GM18498 (cell line): Measurements from ENCODE around the gene NTMT2.
"Not testable (repeated sequence)": the region's sequence is repeated elsewhere in the genome, so short reads cannot be mapped to it uniquely, and the experiment has no call there.

ENCODE experiments used
- ATAC-seq: cut with Tn5 transposase; IDR thresholded peaks from one replicate; pipeline ENCODE4 v1.9.1; 2021; ENCODE audit warnings: mild to moderate bottlenecking, moderate library complexity; ENCODE audit not compliant: unreplicated experiment

NTMT2 gene

DNA sequence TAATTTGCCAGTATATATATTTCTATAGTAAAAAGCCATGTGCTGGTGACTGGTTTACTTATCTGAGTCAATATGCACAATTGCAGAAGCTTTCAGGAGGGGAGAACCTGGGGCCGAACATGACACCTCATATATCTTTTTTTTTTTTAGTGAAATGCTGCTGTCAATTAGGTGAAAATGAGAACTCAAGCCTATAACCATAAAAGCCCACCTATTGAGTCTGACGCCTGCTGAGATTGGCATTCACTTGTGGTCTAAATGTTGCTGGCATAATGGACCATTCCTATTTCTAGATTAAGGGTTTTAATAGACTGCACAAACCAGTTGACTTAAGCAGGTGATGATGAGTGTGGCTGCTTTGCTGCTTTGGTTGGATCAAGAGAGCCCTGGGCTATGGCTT lies 10.8 kb downstream of the NTMT2 start:
- ATAC-seq: no peak

DNA sequence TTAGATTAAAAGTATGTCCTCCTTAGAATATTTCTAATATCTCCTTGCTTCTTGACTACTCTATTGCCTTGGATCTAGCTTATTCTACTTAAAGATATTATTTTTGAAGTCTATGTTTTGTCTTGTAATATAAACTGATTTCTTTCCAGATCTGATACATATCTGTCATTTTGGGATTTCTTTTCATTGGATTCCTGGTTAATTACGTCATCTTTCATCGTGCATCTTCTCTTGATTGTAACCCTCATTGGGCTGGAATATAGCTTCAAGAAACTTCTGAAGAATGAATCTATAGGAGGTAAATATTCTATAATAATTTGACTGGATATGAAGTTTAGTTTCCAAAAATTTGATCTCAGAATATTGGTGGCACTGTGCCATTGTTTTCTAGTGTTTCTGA lies 12.1 kb downstream of the NTMT2 start:
- ATAC-seq: no peak

DNA sequence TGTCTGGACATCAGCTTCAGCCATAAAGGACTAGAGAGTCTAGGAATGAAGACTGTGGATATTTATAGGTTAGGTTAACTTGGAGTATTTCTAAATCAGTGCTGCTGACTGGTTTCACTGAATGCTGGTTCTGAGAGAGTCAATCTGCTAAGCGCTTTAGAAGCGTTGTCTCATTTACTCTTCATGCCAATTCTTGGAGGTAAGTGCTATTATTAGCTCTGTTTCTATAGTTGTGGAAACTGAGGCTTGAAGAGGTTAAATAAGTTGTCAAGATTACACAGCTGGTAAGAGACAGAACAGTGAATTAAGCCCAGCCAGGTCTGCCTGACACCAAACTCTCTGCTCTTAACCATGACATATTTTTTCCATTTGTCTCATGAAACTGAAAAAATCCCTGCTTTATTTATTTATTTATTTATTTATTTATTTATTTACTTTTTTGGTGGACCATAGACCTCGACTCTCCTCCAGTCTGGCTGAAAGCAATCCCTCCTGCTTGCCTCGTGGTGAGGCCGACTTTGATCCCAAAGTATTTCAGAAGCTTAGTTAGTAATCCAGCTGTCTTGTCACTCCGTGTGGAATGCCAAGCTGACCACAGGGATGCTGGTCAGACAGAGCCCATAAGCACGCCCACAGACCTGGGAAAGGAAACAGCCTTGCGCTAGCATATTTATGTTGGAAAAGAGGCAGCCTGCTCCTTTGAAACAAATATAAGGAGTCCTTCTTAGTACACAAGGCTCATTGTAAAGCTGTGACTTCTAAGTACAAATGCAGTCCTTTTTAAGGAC lies 16.9 kb downstream of the NTMT2 start:
- ATAC-seq: no peak

DNA sequence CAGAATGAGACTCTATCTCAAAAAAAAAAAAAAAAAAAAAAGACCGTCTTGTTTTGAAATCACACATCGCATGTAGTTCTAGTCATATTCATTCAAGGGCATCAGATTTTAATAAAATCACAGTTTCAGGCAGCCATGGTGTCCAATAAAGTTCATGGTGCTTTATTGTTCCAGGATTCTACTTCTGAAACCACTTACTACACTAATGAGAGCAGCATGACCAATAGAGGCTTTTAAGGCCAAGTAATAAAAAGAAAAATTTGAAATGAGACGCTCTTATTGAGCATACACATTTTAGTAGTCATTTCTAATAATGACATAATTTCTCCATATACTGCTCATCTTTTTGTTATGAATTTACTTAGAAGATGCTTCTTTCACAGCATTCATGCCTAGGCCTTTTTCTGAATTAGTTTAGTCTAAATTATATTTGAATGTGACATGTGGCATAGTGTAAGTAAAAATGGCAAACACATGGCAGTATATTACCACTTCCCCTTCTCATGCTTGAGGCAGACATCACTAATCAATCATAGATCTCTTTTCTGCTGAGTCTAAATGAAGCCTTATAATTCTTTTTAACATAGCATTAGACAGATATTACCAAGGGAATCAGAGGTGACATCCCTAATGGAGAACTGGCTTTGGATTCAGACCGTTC lies 18.5 kb downstream of the NTMT2 start:
- ATAC-seq: no peak

DNA sequence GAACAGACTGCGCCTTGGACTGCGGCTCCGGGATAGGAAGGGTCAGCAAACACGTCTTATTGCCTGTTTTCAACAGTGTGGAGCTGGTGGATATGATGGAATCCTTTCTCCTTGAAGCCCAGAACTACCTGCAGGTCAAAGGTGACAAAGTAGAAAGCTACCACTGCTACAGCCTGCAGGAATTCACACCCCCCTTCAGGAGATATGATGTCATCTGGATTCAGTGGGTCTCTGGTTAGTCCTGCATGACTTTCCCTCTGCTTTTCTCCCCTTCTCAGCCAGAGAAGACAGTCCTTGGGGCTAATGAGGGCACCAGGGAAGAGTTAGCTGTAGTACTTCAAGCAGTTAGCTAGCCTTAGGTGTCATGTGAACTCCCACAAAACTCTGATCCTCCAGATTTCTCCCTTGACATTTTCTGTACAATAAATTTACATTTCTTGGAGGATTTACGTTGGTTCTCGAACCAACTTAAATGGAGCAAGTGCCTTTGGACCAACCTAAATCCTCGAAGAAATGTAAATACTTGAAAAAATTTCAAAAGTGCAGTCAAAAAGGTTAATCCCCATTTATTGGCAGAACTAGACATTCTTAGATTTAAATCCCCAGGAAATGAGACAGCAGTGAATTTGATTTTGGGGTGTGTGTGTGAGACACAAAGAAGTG lies 20.9 kb downstream of the NTMT2 start:
- no peak for ATAC-seq

DNA sequence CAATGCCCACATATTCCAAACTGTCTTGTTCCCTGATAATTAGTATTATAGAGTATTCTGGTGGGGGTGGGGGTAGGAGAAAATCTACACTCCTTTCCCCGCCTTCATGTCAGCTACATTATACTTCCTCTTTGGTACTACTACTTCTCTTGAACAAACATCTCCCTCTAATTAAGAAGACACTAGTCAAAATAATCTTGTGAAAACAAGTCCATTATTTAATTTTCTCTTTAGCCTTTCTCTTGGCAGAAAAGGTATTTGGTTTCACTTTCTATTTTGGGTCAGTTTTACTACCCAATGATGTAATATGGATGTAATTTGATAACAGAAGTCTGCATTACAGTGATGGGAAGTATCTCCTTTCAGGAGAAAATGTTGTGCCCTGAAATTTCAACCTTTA lies 22.5 kb downstream of the NTMT2 start:
- no peak for ATAC-seq

DNA sequence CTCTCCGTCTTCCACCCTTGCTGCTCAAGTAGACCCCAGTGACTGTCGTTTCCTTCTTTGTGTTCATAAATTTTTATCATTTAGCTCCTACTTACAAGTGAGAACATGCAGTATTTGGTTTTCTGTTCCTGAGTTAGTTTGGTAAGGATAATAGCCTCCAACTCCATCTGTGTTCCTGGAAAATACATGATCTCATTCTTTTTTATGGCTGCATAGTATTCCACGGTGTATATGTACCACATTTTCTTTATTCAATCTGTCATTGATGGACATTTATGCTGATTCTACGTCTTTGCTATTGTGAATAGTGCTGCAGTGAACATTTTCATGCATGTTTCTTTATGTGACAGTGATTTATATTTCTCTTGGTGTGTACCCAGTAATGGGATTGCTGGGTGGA lies 24.8 kb downstream of the NTMT2 start:
- ATAC-seq: not testable (repeated sequence)

DNA sequence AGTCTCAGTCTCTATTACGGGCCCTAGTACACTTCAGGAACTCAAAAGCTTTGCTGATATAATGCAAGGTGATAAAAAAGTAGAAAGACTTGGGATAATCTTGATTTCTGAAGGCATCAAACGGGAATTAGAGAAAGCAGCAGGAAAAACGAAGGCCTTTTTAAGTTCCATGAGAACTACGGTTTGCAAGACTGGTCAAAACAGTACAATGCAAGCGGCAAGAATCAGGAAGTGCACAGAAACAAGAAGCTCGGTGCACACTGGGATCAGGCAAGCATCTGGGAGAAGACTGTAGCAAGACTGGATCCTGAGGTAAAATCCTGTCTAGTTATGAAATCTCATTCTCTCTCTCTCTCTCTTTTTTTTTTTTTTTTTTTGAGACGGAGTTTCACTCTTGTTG lies 28.6 kb downstream of the NTMT2 start:
- no peak for ATAC-seq

DNA sequence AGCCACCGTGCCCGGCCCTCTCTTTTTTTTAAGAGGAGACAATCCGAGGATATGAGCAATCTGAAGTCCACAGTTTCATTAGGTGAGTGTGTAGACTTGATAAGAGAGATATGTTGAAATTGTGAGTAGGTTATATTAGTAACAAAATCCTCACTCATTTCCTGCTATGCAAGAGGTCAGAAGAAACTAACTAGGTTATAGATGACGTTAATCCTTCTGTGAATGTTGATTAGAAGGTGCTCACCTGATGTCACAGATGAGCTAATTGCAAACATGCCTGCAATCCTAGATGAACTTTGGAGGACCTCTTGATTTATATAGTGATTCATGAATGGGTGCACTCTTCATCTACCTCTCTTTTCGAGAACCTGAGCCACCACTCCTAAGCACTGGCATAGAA lies 29.3 kb downstream of the NTMT2 start:
- ATAC-seq: no peak

DNA sequence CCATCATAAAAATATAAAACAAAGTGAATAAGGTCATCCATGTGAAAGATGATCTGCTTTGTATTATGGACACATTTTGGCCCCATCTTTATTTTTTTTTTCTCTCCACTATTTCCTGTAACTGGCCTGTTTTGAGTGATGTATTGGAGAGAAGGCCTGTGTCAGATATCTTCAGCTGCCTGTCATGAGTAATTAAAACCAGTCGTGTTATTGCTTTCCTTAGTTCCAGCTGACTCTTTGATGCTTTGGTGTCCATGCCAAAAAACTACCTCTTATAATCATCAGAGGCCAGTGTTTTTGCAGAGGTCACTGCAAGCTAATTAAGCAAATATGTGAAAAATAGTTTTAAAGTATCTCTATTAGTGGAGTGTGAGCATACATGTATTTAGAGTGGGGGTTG lies 29.7 kb downstream of the NTMT2 start:
- no peak for ATAC-seq

DNA sequence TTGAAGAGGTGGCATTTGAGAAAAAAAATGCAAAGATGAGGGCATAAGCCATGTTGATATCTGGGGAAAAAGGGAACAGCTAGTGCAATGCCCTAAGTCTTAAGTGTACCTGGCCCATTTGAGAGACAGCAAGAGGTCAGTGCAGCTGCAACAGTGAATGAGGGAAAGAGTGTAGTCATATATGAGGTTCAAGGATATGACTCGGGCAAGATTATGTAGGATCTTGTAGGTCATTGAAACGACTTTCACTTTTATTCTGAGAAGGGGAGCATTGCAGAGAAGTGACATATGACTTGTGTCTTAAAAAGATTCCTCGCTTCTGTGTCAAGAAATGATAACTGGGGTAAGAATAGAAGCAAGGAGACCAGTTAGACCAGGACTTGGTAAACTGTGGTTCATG lies 31.0 kb downstream of the NTMT2 start:
- no peak for ATAC-seq

DNA sequence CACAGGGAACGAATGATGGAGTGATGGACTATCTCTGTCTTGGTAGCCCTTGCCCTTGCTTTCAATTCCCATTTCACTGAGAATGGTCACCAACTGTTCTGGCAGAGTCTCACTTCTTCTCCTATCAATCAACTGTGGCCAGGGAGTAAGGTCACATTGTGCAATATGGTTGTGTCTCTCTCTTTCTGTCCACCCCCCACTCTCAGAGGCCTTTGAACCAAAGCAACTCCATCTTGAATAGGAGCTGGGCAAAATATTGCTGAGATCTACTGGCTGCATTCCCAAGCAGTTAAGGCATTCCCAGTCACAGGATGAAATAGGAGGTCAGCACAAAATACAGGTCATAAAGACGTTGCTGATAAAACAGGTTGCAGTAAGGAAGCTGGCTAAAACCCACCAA lies 36.7 kb downstream of the NTMT2 start:
- no peak for ATAC-seq

DNA sequence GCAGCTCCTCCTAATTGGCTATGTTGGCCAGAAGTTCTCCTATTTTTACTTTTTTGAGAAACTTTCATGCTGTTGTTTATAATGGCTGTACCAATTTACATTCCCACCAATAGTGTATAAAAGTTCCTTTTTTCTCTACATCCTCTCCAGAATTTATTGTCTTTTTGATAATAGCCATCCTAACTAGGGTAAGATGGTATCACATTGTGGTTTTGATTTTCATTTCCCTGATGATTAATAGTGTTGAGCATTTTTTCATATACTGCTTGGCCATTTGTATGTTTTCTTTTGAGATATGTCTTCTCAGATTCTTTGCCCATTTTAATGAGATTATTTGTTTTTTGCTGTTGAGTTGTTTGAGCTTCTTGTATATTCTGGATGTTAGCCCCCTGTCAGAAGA lies 46.8 kb downstream of the NTMT2 start:
- no peak for ATAC-seq

DNA sequence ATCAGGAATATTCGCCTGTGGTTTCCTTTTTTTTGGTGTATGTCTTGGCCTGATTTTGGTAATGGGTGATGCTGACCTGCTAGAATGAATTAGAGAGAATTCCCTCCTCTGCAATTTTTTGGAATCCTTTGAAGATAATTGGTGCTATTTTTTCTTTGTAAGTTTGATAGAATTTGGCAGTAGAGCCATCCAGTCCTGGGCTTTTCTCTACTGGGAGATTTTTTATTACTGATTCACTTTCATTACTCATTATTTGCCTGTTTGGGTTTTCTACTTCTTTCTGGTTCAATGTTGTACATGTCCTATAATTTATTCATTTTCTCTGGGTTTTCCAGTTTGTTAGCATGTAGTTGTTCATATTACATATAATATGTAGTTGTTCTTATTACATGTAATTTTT lies 48.7 kb downstream of the NTMT2 start:
- ATAC-seq: no peak

DNA sequence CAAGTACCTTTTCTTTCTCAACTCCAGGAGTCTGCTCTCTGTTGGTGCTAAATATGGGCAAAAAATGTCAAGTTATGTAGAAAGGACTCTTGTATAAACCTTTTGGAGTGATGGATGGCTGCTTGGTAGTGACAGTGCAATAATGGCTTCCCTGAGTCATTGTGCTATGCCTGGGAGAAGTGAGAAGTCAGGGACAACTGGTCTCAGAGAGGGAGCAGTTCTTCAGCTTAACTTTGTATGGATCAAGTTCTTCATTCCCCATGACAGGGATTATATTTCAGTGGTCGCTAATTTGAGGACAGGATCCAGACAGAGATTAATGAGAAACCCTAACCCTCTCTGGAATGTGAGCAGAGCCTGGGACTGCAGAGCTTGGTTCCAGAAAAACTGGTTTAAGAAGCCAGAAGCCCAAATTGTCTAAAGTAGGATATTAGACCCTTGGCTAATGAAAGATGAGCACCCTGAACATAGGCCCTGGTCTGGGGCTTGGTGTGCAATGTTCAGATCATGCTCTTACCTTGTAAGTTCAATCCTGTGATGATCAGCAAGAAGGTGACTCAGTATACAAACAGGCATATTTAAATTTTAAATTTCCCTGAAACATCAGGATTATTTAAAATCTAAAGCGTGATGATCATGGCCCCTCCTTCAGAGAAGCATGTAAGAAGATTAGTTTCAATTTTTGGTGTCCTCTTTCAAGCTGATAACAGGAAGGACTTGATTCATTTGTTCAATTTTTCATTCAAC lies 50.9 kb downstream of the NTMT2 start:
- ATAC-seq: no peak

DNA sequence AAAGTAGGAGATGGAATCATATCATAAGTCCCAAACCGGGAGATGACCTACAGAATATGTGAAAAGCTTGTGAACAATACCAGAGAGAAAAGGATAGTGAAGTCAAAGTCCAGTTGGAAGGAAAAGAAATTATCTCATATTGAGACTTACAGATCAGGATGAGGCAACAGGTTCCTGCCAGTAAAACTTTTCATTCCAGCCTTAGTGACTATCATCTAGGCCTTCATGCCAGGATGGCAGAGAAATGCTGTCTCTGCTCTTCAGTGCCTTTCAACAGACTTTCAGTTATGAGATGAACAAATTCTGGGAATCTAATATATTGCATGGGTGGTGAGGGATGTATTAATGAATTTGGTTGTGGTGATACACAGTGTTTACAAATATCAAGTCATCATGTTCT lies 52.3 kb downstream of the NTMT2 start:
- no peak for ATAC-seq

DNA sequence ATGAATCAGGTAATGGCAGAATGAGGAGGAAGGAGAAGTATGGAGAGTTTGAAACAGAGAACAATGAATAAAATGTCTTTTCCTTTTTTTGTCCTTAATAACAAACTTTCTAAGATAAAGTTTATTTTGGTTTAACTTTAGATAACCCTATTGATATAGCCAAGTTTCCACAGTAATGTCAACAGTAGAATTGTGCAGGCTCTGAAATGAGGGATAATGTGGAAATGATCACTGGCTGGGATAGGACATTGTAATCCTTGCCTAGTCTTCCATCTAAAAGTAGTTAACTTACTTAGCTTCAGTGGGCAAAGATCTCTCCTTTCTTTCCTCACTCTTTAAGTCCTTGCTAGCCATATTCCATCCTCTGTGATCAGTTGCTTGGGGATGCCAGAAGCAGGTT lies 52.8 kb downstream of the NTMT2 start:
- no peak for ATAC-seq

DNA sequence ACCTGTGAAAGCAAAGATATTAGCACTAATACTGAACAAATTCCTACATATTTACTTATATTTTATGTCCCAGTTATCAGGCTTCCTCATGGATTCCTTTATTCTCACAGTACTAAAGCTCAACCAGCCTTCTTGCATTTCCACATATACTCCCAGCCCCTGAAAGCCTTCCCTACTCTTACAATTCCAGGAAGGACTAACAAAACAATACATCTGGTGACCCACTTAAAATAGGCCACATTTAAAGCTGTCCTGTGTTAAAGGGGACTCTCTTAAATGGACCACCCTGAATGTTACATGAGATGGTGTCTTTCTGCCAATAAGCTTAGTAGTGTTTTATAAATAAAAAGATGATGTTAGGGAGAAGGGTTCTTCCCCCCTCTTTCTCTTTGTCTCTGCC lies 54.4 kb downstream of the NTMT2 start:
- ATAC-seq: no peak

DNA sequence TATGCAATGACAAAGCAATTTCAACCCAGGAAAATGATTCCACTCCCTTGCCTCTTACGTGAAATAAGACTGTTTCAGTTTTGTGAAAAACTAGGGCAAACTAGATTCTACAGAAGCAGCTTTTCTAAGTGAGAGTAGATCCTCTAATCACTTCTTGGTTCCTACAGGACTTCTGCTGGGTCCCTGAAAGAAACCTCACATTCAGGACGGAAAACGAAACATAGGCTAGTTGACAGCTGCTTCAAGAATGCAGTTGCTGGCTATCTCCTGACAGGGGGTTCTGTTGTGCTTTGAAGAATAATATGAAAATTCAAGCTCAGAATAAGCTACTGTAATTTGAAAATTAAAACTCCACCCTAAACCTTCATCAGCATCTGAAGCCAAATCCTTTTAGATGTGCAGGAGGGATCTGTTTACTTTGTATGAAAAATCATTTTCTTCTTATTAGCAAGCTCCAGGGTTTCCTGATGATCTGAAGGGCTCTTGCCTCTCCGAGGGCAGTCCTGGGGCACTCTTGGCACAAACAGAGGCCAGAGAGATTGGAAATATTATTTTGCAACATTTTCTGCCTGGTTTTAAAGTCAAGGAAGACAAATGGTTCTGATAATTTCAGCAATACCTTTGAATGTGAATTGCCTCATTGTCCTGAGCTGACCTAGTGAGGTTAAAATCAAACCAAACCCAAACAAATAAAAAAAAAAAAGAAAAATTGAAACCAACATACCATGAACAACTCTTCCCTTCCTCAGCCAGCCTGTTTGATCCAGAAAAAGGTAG lies 55.0 kb downstream of the NTMT2 start:
- no peak for ATAC-seq

DNA sequence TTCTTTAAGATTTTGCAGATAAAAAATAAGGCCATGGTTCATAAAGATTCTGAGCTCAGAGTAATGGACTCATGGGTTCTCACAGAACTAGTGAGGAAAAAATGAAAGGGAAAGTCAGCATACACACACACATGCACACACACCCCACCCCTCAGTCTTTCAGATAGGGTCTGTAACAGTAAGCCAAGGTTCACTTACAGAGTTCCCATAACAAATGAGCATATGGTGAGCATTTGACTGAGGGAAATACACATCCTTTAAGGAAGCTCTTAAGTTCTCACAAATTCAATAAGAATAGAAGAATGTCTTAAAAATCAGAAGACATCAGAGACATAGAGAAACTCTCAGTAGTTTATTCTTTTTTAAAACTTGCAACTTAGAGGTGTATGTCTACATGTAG lies 57.9 kb downstream of the NTMT2 start:
- no peak for ATAC-seq

DNA sequence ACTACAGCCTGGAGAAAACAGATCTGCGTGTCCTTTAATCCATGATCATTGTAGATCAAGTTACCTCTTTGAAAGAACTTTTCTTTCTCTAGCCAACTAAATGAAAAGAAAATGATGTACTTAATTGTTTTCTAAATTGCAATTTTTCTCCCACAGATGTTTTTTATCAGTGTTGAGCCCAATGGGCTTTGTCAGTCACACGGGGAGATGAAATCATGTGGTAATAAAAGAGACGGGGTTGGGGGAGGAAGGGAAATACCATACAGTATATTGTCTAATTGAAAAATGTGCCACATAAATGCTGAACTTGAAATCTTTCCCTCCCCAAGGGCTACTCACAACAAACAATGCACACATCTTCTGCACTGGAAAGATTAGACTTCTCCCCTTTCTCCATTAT lies 58.4 kb downstream of the NTMT2 start:
- no peak for ATAC-seq
